ENCODE results near the gene RNPS1. TPM values are rescaled to one million over a fixed set of nuclear protein-coding genes. Genes with fewer than 3 reads are reported as not detected.

The RNPS1 gene
- total and polyA plus RNA-seq, 4 experiments from 2014 or later: 151 to 267 (median 208) TPM

DNA sequence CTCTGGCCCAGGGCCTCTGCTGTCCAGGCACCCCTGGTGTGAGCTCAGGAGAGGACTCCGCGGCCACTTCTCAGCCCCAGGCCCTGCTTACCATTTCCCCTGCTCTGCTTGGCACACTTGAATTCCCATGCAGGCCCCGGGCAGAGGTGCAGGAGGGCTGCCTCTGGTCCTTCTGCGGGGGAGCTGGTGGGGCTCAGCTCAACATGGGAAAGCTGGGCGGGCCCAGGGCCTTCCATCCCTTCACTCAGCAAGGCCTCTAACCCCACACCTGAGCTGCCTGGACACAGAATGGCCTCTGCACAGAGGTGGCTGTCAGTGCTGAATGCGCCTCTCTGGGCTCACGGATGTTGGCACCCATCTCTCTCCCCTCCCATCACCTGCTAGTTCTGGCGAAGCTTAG is 12.5 kb upstream of the RNPS1 start:
- Mint-ChIP-seq H3K36me3 (peaks cover 4 to 6% of the 10 kb centered on the region in 2 donors), H3K27me3 (no peaks in the 10 kb centered on the region), H3K4me1 (no peaks in the 10 kb centered on the region), H3K27ac (no peak overlapping the region), H3K4me3 (no peak overlapping the region), H3K9me3 (no peaks in the 10 kb centered on the region)
- intact Hi-C loops (cut with micrococcal nuclease): no loop called here
- Histone ChIP-seq H3K9me3 (ENCODE audit: control insufficient read depth in 1 of 2, low read length in 2 of 2) (no peaks in the 10 kb centered on the region), H3K27ac (ENCODE audit: low read depth, low read length) (no peak overlapping the region), H3K27me3 (ENCODE audit: insufficient read depth, low read length) (no peaks in the 10 kb centered on the region), H3K4me1 (ENCODE audit: insufficient read depth, low read length) (no peaks in the 10 kb centered on the region), H3K36me3 (ENCODE audit: insufficient read depth, low read length) (no peaks in the 10 kb centered on the region), H3K4me3 (ENCODE audit: low read length in 2 of 2) (no peak overlapping the region)
- POLR2A ChIA-PET (ENCODE audit: partially characterized antibody): interaction anchor here (1.6 kb wide), 1 partner anchor 12 kb away, joined by 5 read pairs; the partner anchor contains the start of gene RNPS1
- no peak for DNase-seq
- CTCF ChIA-PET (ENCODE audit: partially characterized antibody): no interaction called here

DNA sequence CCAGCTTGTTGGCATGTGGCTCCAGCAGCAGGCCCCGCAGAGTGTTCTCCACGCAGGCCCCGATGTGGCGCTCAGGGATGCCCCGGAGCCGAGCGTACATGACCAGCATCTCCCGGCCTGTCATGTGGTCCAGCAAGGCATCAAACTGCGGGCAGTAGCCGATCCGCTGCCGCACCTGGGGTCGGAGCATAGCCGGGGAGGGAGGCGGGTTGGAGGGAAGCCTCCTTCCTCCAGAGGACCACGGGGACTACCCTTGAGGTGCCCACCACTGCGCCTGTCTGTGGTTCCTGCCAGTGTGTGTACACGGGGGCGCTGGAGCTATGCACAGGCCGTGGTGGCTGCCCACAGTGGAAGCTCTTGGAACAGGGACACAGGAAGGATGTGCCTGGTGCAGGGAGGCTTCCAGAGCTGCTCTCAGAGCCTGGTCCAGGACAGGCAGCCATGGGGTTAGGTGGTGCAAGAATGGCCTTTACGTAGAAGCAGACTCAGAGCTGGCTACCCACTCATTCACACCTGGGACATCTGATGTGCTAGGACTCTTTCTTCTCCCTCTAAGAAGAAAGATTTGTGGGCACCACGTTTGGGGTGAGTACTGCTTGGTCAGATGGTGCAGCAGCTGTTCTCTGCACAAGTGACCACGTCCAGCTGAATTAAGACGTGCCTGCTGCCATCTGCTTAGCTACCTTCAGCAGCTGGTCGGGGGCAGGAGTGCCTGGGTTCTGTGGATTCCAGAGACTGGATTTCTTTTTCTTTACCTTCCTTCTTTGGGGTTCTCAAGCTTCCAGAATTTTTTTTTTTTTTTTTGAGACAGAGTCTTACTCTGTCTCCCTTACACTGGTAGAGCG is 11.3 kb upstream of the RNPS1 start:
- no peak for DNase-seq
- H3K9me3 ChIP-seq (ENCODE audit: control insufficient read depth in 1 of 2, low read length in 2 of 2): no peaks in the 10 kb centered on the region
- no peaks in the 10 kb centered on the region for H3K4me1 ChIP-seq (ENCODE audit: insufficient read depth, low read length)
- intact Hi-C loops (cut with micrococcal nuclease): no loop called here
- H3K4me3 Mint-ChIP-seq: no peak overlapping the region
- no peaks in the 10 kb centered on the region for H3K9me3 Mint-ChIP-seq
- H3K27ac ChIP-seq (ENCODE audit: low read depth, low read length): no peak overlapping the region
- H3K36me3 ChIP-seq (ENCODE audit: insufficient read depth, low read length): no peaks in the 10 kb centered on the region
- ChIA-PET CTCF (ENCODE audit: partially characterized antibody) (interaction anchor here (0.7 to 1.7 kb wide), 3 partner anchors 9 to 275 kb away, joined by 3 to 4 read pairs (median 3); no protein-coding TSS in a partner anchor), POLR2A (ENCODE audit: partially characterized antibody) (interaction anchor here (0.6 kb wide), 1 partner anchor 11 kb away, joined by 3 read pairs; no protein-coding TSS in a partner anchor)
- H3K27ac Mint-ChIP-seq: no peak overlapping the region
- H3K4me3 ChIP-seq (ENCODE audit: low read length in 2 of 2): no peak overlapping the region
- H3K4me1 Mint-ChIP-seq: no peaks in the 10 kb centered on the region
- no peaks in the 10 kb centered on the region for H3K27me3 Mint-ChIP-seq
- no peaks in the 10 kb centered on the region for H3K27me3 ChIP-seq (ENCODE audit: insufficient read depth, low read length)
- H3K36me3 Mint-ChIP-seq: peaks cover 4 to 6% of the 10 kb centered on the region in 2 donors

DNA sequence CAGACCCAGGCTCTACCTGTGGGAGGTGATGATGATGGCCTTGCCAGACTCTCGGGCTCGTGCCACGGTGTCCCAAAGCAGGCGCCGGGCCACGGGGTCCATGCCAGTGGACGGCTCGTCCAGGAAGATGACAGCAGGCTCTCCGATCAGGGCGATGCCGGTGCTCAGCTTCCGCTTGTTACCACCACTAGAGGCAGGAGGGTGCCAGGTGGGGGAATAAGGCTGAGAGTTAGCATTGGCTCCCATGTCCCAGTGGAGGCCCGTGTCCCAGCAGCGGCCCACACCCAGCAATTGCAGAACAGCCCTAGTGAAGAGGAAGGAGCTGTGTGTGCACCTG is 10.3 kb upstream of the RNPS1 start:
- Mint-ChIP-seq H3K27ac (no peak overlapping the region), H3K36me3 (peaks cover 0 to 3% of the 10 kb centered on the region in 2 donors), H3K9me3 (no peaks in the 10 kb centered on the region), H3K4me1 (no peaks in the 10 kb centered on the region), H3K4me3 (no peak overlapping the region), H3K27me3 (no peaks in the 10 kb centered on the region)
- Histone ChIP-seq H3K36me3 (ENCODE audit: insufficient read depth, low read length) (no peaks in the 10 kb centered on the region), H3K27me3 (ENCODE audit: insufficient read depth, low read length) (no peaks in the 10 kb centered on the region), H3K4me1 (ENCODE audit: insufficient read depth, low read length) (no peaks in the 10 kb centered on the region), H3K9me3 (ENCODE audit: control insufficient read depth in 1 of 2, low read length in 2 of 2) (no peaks in the 10 kb centered on the region), H3K27ac (ENCODE audit: low read depth, low read length) (no peak overlapping the region), H3K4me3 (ENCODE audit: low read length in 2 of 2) (no peak overlapping the region)
- CTCF ChIA-PET (ENCODE audit: partially characterized antibody): interaction anchor here (1.7 kb wide), 1 partner anchor 10 kb away, joined by 4 read pairs; no protein-coding TSS in a partner anchor
- no peak for DNase-seq
- POLR2A ChIA-PET (ENCODE audit: partially characterized antibody): interaction anchor here (0.6 kb wide), 1 partner anchor 10 kb away, joined by 3 read pairs; no protein-coding TSS in a partner anchor
- intact Hi-C loops (cut with micrococcal nuclease): no loop called here

DNA sequence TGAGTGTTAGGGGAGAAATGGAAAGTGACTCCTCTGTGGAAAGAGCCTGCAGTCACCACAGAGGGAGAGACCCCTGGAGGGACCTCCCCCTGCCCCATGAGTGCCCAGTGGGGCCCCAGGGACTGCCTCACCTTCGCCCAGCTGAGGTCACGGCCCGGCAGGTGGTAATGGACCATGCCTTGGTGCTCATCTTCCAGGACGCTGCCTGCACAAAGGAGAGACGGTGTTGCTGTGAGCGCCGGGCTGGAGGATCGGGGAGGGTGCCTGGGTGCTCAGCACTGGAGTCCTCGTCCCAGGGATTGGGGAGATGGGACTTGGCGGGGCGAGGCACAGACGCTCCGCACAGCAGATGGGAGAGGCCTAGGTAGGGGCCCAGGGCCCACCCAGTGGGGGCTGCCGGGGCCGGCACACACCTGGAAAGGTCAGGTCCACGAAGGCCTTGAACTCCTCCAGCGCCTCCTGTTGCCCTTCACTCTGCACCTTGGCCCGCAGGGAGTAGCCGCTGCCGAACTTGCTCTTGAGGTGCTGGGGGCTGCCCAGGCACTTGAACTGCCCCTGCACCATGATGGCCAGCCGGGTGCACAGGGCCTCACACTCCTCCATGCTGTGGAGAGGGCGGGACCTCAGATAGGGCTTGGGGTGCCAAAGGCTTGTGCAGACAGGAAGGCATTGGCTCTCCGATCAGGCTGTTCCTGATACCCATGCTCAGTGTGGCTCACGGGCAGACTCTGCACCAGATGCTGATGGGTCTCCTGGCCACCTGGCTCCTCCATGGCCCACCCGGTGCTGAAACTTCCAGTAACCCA is 9.7 kb upstream of the RNPS1 start:
- no peaks in the 10 kb centered on the region for H3K9me3 Mint-ChIP-seq
- no peak overlapping the region for H3K27ac Mint-ChIP-seq
- ChIA-PET POLR2A (ENCODE audit: partially characterized antibody) (no interaction called here), CTCF (ENCODE audit: partially characterized antibody) (no interaction called here)
- no peaks in the 10 kb centered on the region for H3K27me3 ChIP-seq (ENCODE audit: insufficient read depth, low read length)
- H3K4me3 Mint-ChIP-seq: no peak overlapping the region
- no peak for DNase-seq
- H3K4me1 ChIP-seq (ENCODE audit: insufficient read depth, low read length): no peaks in the 10 kb centered on the region
- H3K4me1 Mint-ChIP-seq: no peaks in the 10 kb centered on the region
- no peak overlapping the region for H3K4me3 ChIP-seq (ENCODE audit: low read length in 2 of 2)
- intact Hi-C loops (cut with micrococcal nuclease): no loop called here
- peaks cover 0 to 3% of the 10 kb centered on the region in 2 donors for H3K36me3 Mint-ChIP-seq
- H3K27me3 Mint-ChIP-seq: no peaks in the 10 kb centered on the region
- no peaks in the 10 kb centered on the region for H3K9me3 ChIP-seq (ENCODE audit: control insufficient read depth in 1 of 2, low read length in 2 of 2)
- no peak overlapping the region for H3K27ac ChIP-seq (ENCODE audit: low read depth, low read length)
- no peaks in the 10 kb centered on the region for H3K36me3 ChIP-seq (ENCODE audit: insufficient read depth, low read length)

GRCh38 chr16:2276368-2277195 is 8.7 kb upstream of the RNPS1 start:
- Mint-ChIP-seq H3K27me3 (no peaks in the 10 kb centered on the region), H3K27ac (no peak overlapping the region), H3K36me3 (peaks cover 0 to 3% of the 10 kb centered on the region in 2 donors), H3K4me3 (no peak overlapping the region), H3K4me1 (no peaks in the 10 kb centered on the region), H3K9me3 (no peaks in the 10 kb centered on the region)
- POLR2A ChIA-PET (ENCODE audit: partially characterized antibody): no interaction called here
- Histone ChIP-seq H3K27me3 (ENCODE audit: insufficient read depth, low read length) (no peaks in the 10 kb centered on the region), H3K36me3 (ENCODE audit: insufficient read depth, low read length) (no peaks in the 10 kb centered on the region), H3K4me1 (ENCODE audit: insufficient read depth, low read length) (no peaks in the 10 kb centered on the region), H3K4me3 (ENCODE audit: low read length in 2 of 2) (no peak overlapping the region), H3K9me3 (ENCODE audit: control insufficient read depth in 1 of 2, low read length in 2 of 2) (no peaks in the 10 kb centered on the region), H3K27ac (ENCODE audit: low read depth, low read length) (no peak overlapping the region)
- intact Hi-C loops (cut with micrococcal nuclease): no loop called here
- DNase-seq: no peak
- CTCF ChIA-PET (ENCODE audit: partially characterized antibody): no interaction called here

- H3K9me3 Mint-ChIP-seq: no peaks in the 10 kb centered on the region
- no peaks in the 10 kb centered on the region for H3K4me1 ChIP-seq (ENCODE audit: insufficient read depth, low read length)
- peaks cover 0 to 3% of the 10 kb centered on the region in 2 donors for H3K36me3 Mint-ChIP-seq
- POLR2A ChIA-PET (ENCODE audit: partially characterized antibody): no interaction called here
- H3K4me1 Mint-ChIP-seq: no peaks in the 10 kb centered on the region
- H3K9me3 ChIP-seq (ENCODE audit: control insufficient read depth in 1 of 2, low read length in 2 of 2): no peaks in the 10 kb centered on the region
- H3K27me3 Mint-ChIP-seq: no peaks in the 10 kb centered on the region
- H3K27ac Mint-ChIP-seq: no peak overlapping the region
- H3K4me3 ChIP-seq (ENCODE audit: low read length in 2 of 2): no peak overlapping the region
- no peaks in the 10 kb centered on the region for H3K36me3 ChIP-seq (ENCODE audit: insufficient read depth, low read length)
- intact Hi-C loops (cut with micrococcal nuclease): no loop called here
- CTCF ChIA-PET (ENCODE audit: partially characterized antibody): no interaction called here
- no peak overlapping the region for H3K4me3 Mint-ChIP-seq
- no peak overlapping the region for H3K27ac ChIP-seq (ENCODE audit: low read depth, low read length)
- H3K27me3 ChIP-seq (ENCODE audit: insufficient read depth, low read length): no peaks in the 10 kb centered on the region
- no peak for DNase-seq
Measured at GRCh38 chr16:2275476-2276367, 7.8 kb upstream of the RNPS1 start.

Measured in CD4-positive, alpha-beta memory T cell (primary cell).